Neural cell (in vitro differentiated cells): ENCODE measurements around the gene KRT7.

Experiments
- EZH2 ChIP-seq: fragments of 200-600, 300-800 bp; shearing (Covaris generic), sonication (generic); IDR thresholded peaks from 2 replicates; pipeline ENCODE4 v1.6.1; 2014; ENCODE audit warnings: antibody characterized with exemption, low read length, borderline replicate concordance, mild to moderate bottlenecking; ENCODE audit not compliant: insufficient read depth, poor library complexity, severe bottlenecking
- POLR2AphosphoS5 ChIP-seq: IDR thresholded peaks from 2 replicates; pipeline ENCODE4 v1.6.1; 2012
- RAD21 ChIP-seq: fragments of 450-650 bp; conservative IDR thresholded peaks from 2 replicates; pipeline ENCODE4 v1.6.1; 2014; ENCODE audit warnings: antibody characterized with exemption, mild to moderate bottlenecking, moderate library complexity
- TAF1 ChIP-seq: IDR thresholded peaks from 2 replicates; pipeline ENCODE4 v1.6.1; 2012; ENCODE audit warnings: low read depth
- TF ChIP-seq, protein P1 (sequence below): fragments of 450-650 bp; IDR thresholded peaks from 2 replicates; pipeline ENCODE4 v1.5.1; 2014; ENCODE audit warnings: antibody characterized with exemption, mild to moderate bottlenecking, moderate library complexity; ENCODE audit not compliant: poor library complexity, severe bottlenecking

DNA sequence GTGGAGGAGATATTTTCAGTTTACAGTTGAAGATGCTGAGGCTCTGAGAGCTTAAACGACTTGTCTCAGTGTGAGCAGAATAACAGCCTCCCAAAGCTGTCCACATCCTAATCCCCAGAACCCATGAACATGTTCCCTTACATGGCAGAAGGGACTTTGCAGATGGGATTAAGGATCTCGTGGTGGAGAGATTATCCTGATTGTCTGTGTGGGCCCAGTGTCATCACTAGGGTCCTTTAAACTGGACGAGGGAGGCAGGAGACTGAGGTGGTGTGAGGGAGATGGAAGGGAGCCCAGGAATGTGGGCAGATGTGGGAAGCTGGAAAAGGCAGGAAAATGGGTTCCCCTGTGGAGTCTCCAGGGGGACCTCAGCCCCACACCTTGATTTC lies 31.6 kb upstream of the KRT7 start:
- TF ChIP-seq POLR2AphosphoS5 (no peak), TAF1 (no peak), RAD21 (no peak), EZH2 (no peak)
- TF ChIP-seq, protein P1, sequence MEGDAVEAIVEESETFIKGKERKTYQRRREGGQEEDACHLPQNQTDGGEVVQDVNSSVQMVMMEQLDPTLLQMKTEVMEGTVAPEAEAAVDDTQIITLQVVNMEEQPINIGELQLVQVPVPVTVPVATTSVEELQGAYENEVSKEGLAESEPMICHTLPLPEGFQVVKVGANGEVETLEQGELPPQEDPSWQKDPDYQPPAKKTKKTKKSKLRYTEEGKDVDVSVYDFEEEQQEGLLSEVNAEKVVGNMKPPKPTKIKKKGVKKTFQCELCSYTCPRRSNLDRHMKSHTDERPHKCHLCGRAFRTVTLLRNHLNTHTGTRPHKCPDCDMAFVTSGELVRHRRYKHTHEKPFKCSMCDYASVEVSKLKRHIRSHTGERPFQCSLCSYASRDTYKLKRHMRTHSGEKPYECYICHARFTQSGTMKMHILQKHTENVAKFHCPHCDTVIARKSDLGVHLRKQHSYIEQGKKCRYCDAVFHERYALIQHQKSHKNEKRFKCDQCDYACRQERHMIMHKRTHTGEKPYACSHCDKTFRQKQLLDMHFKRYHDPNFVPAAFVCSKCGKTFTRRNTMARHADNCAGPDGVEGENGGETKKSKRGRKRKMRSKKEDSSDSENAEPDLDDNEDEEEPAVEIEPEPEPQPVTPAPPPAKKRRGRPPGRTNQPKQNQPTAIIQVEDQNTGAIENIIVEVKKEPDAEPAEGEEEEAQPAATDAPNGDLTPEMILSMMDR: no peak
